Transverse colon (tissue), 4 donors: ENCODE results near the gene ISYNA1. TPM values are rescaled to one million over a fixed set of nuclear protein-coding genes. Genes with fewer than 3 reads are reported as not detected.

Experiments
- DNase-seq: peaks from one replicate; pipeline ENCODE4 v3.0.0-alpha.2; 2019
- H3K27ac ChIP-seq, 4 donors: fragments of 200-600 bp; sonication (generic); 2 replicates each; pipeline ENCODE4 v1.5.1; 2016 to 2018; ENCODE audit warnings: inconsistent platforms in 4 of 4
- H3K27me3 ChIP-seq: fragments of 200-600 bp; sonication (generic); 2 replicates; pipeline ENCODE4 v1.5.1; 2017; ENCODE audit warnings: inconsistent platforms
- H3K36me3 ChIP-seq, 4 donors: fragments of 200-600 bp; sonication (generic); 2 replicates each; pipeline ENCODE4 v1.5.1; 2017 to 2019; ENCODE audit warnings: inconsistent platforms in 4 of 4
- H3K4me1 ChIP-seq, 4 donors: fragments of 200-600 bp; sonication (generic); 2 replicates each; pipeline ENCODE4 v1.5.1; 2017 to 2020; ENCODE audit warnings: inconsistent platforms in 4 of 4
- H3K4me3 ChIP-seq, 4 donors: fragments of 200-600 bp; sonication (generic); 1 replicate in 1 of 4; 2 replicates in 3 of 4; pipeline versions ENCODE4 v1.5.1 to v1.6.1; 2017 to 2019; ENCODE audit warnings: inconsistent platforms in 4 of 4
- H3K9me3 ChIP-seq, 2 donors: fragments of 200-600 bp; sonication (generic); 2 replicates each; pipeline ENCODE4 v1.5.1; 2017 to 2019; ENCODE audit warnings: inconsistent platforms in 2 of 2
- EP300 ChIP-seq: sonication (generic); formaldehyde crosslinking; IDR thresholded peaks from one replicate; pipeline ENCODE4 v1.6.1; 2017; ENCODE audit warnings: antibody characterized with exemption, low read depth
- POLR2A ChIP-seq: fragments of 450-650 bp; IDR thresholded peaks from one replicate; pipeline ENCODE4 v1.6.1; 2016; ENCODE audit warnings: antibody characterized with exemption, mild to moderate bottlenecking, moderate library complexity
- POLR2AphosphoS5 ChIP-seq, 3 donors: sonication (generic); formaldehyde crosslinking; IDR thresholded peaks; one replicate each; pipeline ENCODE4 v1.6.1; 2016; ENCODE audit warnings: antibody characterized with exemption in 3 of 3
- WGBS, 2 donors: methylation state at CpG; one replicate each; pipeline ENCODE4 v1.1.5; 2018; ENCODE audit warnings: low coverage in 1 of 2; 5-methylcytosine and 5-hydroxymethylcytosine counted together
- in situ Hi-C, 4 donors: fragments of 200-750 bp; cut with MboI; loops; one replicate each; pipeline versions ENCODE4 v1.15.0 to v1.15.1; 2017; ENCODE audit warnings: low sequenced_read_pairs in 3 of 4, low pct_ligation_motif_present in 1 of 4, low pct_unique_long_range_greater_than_20kb in 1 of 4
- intact Hi-C: fragments of 100-400 bp; cut with DNase I; formaldehyde crosslinking; loops from one replicate; pipeline ENCODE4 v1.15.1; 2023; ENCODE audit warnings: low total_unique reads
- total RNA-seq, 4 donors: library from RNA; depleted of rRNA; stranded (reverse); fragments of >200 nt; gene quantifications; one replicate each; pipeline ENCODE4 v1.1.0, GENCODE V29; 2016
- TF ChIP-seq, protein P1 (sequence below), 5 experiments: fragments of 200-600 bp in 3 of 5; fragments of 450-650 bp in 2 of 5; sonication (generic) in 3 of 5; IDR thresholded peaks; 1 replicate in 2 of 5; 2 replicates in 3 of 5; pipeline ENCODE4 v1.5.1; 2016 to 2017; ENCODE audit warnings: antibody characterized with exemption in 5 of 5, inconsistent platforms in 3 of 5, mild to moderate bottlenecking in 2 of 5, moderate library complexity in 1 of 5

Gene ISYNA1
- total RNA-seq, 4 donors from 2014 or later, result 3.0 to 15.1 (median 8.8) TPM

DNA sequence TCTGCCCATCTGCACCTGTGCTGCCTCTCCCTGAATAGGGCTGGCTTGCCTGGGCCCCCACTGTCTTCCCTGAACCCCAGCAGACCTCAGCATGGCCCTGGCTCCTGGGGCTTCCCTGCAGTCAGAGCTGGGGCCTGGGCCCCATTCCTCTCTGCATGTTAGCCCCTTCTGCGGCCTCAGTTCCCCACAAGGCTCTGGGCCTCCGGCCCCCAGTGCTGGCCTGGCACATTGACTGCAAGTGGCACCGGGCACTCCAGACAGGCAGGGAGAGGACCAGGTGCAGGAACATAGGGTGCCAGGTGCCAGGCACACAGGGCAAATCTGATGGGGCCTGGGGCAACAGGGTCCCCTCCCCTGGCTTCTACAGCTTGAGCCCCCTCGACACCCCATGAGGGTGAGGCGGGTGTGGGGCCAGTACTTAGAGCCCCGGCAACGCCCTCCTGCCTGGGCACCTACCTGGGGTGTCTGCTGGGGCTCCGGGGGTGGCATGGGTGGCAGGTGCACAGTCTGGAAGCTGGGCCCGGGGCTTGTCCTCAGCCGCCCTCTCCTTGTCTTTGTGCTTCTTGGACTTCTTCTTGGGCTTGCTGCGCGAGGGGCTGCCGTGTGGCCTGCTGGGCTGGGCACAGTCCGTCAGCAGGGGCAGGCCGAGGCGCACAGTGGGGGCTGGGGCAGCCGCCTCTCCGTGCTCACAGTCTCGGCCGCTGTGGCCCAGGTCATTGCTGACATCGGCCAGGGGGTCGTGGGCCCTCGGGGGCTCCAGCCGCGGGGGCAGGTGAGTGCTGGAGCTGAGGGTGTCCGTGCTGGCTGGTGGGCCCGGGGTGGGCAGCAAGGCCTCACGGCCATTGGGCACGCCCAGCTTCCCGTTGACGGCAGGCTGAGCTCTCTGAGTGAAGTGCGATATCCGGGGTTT is 12.3 kb upstream of the ISYNA1 start:
- Histone ChIP-seq H3K27me3 (no peaks in the 10 kb centered on the region), H3K4me1 (peaks cover 5 to 11% (median 8%) of the 10 kb centered on the region in 4 donors), H3K27ac (no peak overlapping the region), H3K4me3 (no peak overlapping the region), H3K36me3 (peaks cover 0 to 38% (median 10%) of the 10 kb centered on the region in 4 donors), H3K9me3 (no peaks in the 10 kb centered on the region)
- intact Hi-C loops (no loop called here), in situ Hi-C loops (loop anchor here (25.0 kb wide), 3 partner anchors 137 to 412 kb away; partner anchors contain the start of genes REX1BD (in 2 of the 4) and UPF1 (in 2 of the 4))
- WGBS, 2 donors, result 81% methylated on average over 33 of the region's 33 CpGs; no CpG with 5 or more reads in 1 of the 2 donors
- no peak for TF ChIP-seq POLR2A
- TF ChIP-seq, protein P1, sequence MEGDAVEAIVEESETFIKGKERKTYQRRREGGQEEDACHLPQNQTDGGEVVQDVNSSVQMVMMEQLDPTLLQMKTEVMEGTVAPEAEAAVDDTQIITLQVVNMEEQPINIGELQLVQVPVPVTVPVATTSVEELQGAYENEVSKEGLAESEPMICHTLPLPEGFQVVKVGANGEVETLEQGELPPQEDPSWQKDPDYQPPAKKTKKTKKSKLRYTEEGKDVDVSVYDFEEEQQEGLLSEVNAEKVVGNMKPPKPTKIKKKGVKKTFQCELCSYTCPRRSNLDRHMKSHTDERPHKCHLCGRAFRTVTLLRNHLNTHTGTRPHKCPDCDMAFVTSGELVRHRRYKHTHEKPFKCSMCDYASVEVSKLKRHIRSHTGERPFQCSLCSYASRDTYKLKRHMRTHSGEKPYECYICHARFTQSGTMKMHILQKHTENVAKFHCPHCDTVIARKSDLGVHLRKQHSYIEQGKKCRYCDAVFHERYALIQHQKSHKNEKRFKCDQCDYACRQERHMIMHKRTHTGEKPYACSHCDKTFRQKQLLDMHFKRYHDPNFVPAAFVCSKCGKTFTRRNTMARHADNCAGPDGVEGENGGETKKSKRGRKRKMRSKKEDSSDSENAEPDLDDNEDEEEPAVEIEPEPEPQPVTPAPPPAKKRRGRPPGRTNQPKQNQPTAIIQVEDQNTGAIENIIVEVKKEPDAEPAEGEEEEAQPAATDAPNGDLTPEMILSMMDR (IDR thresholded peaks at IDR 0.05), result no peak
- DNase-seq, result no peak

DNA sequence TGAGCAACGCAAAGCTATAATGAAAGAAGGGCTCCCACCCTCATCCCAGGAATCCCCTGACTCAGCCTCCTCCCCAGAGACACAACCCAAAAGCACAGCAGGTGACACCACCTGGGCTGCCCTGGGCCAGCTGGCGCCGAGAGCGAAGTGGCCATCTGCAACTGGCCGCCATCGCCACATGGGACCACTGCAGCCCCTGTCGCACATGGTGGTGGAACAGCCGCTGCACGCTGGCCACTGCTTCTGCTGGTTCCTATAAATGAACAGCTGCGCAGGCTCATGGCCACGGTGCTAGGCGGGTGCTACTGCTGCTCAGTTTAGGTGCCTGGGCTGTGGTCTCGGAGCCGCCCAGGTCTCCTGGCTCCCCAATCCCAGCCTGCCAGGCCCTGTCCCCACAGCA is 11.6 kb upstream of the ISYNA1 start:
- no peak for TF ChIP-seq EP300
- TF ChIP-seq POLR2A, result no peak
- DNase-seq, result no peak
- no peaks in the 10 kb centered on the region for H3K9me3 ChIP-seq
- H3K4me1 ChIP-seq, result peaks cover 5 to 14% (median 10%) of the 10 kb centered on the region in 4 donors
- no peak overlapping the region for H3K27ac ChIP-seq
- 98% methylated on average over 14 of the region's 14 CpGs; no CpG with 5 or more reads in 1 of the 2 donors for WGBS, 2 donors
- in situ Hi-C loops (loop anchor here in 1 of 4 donors (10.0 kb wide), 1 partner anchor 405 kb away; no protein-coding TSS in a partner anchor), intact Hi-C loops (loop anchor here (5.0 to 10.0 kb wide), 3 partner anchors 118 to 873 kb away; partner anchors contain the start of genes MAU2 and SUGP1)
- H3K4me3 ChIP-seq, result no peak overlapping the region
- H3K36me3 ChIP-seq, result peaks cover 0 to 44% (median 13%) of the 10 kb centered on the region in 4 donors
- no peaks in the 10 kb centered on the region for H3K27me3 ChIP-seq

DNA sequence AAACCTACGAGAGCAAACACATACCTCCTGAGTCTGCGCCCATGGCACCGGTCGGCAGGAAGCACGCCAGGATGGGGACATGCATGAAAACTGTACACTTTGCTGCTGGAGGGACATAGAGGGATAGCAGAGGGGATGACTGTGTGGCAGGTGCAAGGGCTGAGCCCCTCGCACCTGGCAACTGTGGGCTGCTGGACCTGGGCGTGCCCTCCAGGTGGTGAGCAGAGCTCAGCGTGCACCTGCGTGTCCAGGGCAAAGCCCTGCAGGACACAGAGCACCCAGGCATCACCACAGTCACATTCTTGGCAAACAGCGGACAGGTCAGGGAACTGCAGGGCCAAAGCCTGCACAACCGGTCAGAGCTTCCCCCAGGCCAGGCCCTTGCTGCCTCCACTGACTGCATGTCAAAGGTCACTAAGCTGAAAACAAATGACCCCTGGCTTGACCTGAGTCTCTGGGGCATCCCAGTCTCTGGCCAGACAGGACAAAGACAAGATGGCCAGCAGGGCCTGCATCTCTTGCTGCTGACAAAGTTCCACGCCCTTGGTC is 9.0 kb upstream of the ISYNA1 start:
- Histone ChIP-seq H3K9me3 (no peaks in the 10 kb centered on the region), H3K4me3 (no peak overlapping the region), H3K36me3 (peaks cover 0 to 52% (median 18%) of the 10 kb centered on the region in 4 donors), H3K27me3 (no peaks in the 10 kb centered on the region), H3K27ac (no peak overlapping the region), H3K4me1 (peaks cover 5 to 14% (median 10%) of the 10 kb centered on the region in 4 donors)
- in situ Hi-C loops, result loop anchor here in 1 of 4 donors (10.0 kb wide), 1 partner anchor 408 kb away; no protein-coding TSS in a partner anchor
- no peak for DNase-seq
- WGBS, 2 donors, result 81% methylated on average over 12 of the region's 12 CpGs; no CpG with 5 or more reads in 1 of the 2 donors
- intact Hi-C loops, result loop anchor here (5.0 to 10.0 kb wide), 3 partner anchors 120 to 875 kb away; partner anchors contain the start of genes MAU2 and SUGP1
- TF ChIP-seq, protein P1 (IDR thresholded peaks at IDR 0.05), result no peak
- TF ChIP-seq POLR2AphosphoS5 (IDR thresholded peaks at IDR 0.05), result no peak
- no peak for TF ChIP-seq POLR2A
- TF ChIP-seq EP300, result no peak

DNA sequence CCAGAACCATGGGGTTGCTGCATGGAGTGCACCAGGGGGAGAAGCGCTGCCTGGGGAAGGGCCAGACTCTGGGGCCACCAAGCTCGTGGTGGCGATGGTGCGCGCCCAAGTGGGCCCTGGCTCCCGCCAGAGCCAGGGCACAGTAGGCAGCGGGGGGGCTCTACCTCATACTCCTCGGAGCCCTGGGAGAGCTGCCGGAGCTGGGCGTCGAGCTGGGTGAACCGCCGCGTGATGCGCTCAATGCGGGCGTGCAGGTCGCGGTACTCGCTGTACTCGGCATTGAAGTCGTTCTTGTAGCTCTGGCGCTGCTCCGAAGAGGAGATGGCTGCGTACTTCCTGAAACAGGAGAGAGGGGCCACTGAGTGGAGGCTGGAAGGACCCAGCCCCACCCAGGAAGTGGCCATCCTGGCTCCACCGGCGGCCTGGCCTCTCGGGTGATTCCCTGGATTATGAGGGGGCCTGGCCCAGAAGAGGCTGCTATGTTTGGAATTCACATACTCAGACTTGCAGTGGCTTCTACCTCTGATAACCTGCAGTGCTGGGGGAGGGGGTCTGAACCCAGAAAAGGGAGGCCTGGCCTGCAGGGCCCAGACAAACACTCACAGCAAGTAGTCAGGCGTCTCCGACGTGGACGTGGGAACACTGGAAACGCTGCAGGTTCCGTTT is 8.3 kb upstream of the ISYNA1 start:
- no peaks in the 10 kb centered on the region for H3K9me3 ChIP-seq
- TF ChIP-seq POLR2A, result no peak
- TF ChIP-seq EP300, result no peak
- TF ChIP-seq, protein P1 (IDR thresholded peaks at IDR 0.05), result no peak
- no peak for TF ChIP-seq POLR2AphosphoS5 (IDR thresholded peaks at IDR 0.05)
- WGBS, 2 donors, result 96% methylated on average over 28 of the region's 34 CpGs; no CpG with 5 or more reads in 1 of the 2 donors
- no peaks in the 10 kb centered on the region for H3K27me3 ChIP-seq
- peaks cover 0 to 52% (median 18%) of the 10 kb centered on the region in 4 donors for H3K36me3 ChIP-seq
- H3K27ac ChIP-seq, result peak overlapping the region in 1 of 4 donors; percentile 17
- no peak for DNase-seq
- intact Hi-C loops, result loop anchor here (5.0 to 10.0 kb wide), 3 partner anchors 121 to 876 kb away; partner anchors contain the start of genes MAU2 and SUGP1
- in situ Hi-C loops, result loop anchor here in 1 of 4 donors (10.0 kb wide), 1 partner anchor 409 kb away; no protein-coding TSS in a partner anchor
- peaks cover 3 to 13% (median 8%) of the 10 kb centered on the region in 4 donors for H3K4me1 ChIP-seq
- no peak overlapping the region for H3K4me3 ChIP-seq
